Activated CD4-positive, CD25-positive, alpha-beta regulatory T cell treated with anti-CD3 and anti-CD28 coated beads, Interleukin-2, amount 50 U/mL, for 72 hours (primary cell): Measurements from ENCODE around the gene CELSR2.
A peak's percentile ranks its signal among the peaks of the same experiment; 100 is the strongest.
"Not testable (repeated sequence)": the region's sequence is repeated elsewhere in the genome, so short reads cannot be mapped to it uniquely, and the experiment has no call there.

Experiments
- DNase-seq: peaks from one replicate; pipeline ENCODE4 v3.0.0; 2021

CELSR2 gene

GRCh38 chr1:109282952-109283747, 33.8 kb downstream of the CELSR2 start, which contains the start of gene PSRC1:
PSRC1 (minus strand) TSS chr1:109283145.
- DNase-seq, result peak; percentile 91

GRCh38 chr1:109283748-109284600, 34.6 kb downstream of the CELSR2 start:
- no peak for DNase-seq

DNA sequence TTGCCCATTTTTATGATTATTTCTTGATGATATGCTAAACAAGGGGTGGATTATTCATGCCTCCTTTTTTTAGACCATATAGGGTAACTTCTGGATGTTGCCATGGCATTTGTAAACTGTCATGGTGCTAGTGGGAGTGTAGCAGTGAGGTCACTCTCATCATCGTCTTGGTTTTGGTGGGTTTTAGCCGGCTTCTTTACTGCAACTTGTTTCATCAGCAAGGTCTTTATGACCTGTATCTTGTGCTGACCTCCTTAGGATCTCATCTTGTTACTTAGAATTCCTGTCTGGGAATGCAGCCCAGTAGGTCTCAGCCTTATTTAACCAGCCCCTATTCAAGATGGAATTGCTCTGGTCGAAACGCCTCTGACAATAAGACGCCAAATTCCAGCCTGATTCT, 37.4 kb downstream of the CELSR2 start:
- DNase-seq, result not testable (repeated sequence)

- DNase-seq, result no peak
Observed at GRCh38 chr1:109290137-109290536, 40.8 kb downstream of the CELSR2 start.

DNA sequence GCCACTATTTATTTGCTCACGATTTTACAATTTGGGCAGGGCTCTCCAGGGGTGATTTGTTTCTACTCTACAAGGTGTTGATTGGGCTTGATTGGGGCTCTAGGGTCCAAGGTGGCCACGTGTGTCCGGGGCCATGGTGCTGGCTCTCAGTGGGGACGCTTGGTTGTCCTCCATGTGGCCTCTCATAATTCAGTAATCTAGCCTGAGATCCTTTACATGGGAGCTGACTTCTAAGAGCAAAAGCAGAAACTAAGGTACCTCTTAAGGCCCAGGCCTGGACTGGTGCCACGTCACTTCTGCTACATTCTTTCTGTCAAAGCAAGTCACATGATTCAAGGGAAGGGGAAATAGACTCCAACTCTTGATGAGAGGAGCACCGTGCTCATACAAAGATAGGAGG, 41.7 kb downstream of the CELSR2 start:
- DNase-seq, result no peak

DNA sequence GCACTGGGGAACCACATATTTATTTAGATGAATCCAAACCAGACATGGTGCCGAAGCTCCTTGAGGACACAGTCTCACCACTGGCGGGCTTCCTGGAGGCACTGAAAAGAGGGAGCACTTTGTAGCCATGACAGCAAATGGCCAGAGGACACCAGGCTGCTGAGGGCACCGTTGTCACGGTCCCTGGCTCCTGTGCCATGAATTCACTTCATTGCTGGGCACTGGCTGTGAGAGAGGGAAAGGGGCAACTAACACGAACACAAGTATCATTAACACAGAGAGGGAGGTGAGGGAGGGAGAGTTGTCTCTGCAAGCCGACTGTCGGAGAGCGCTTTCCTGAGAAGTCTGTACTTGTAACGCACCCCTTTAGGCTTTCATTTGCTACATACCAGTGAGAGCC, 43.0 kb downstream of the CELSR2 start:
- no peak for DNase-seq

DNA sequence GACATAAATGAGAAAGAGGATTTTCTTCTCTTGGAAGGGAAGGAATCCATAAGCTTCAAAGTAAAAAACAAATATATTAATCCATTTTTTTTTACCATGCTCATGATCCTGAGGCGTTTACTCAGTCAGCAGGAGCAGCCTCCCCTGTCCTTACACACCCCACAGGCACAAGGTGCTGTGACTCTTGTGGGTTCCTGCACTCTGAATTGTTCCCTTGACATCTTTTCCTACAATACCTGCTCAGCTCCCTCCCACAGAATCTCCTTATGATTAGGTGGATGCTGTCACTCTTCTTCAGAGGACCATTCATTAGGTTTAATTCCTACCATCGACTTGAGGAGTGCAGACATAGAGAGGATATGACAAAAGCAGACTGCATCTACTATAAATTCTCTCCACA, 43.7 kb downstream of the CELSR2 start:
- no peak for DNase-seq

- no peak for DNase-seq
Observed at GRCh38 chr1:109294481-109294880, 45.1 kb downstream of the CELSR2 start.

DNA sequence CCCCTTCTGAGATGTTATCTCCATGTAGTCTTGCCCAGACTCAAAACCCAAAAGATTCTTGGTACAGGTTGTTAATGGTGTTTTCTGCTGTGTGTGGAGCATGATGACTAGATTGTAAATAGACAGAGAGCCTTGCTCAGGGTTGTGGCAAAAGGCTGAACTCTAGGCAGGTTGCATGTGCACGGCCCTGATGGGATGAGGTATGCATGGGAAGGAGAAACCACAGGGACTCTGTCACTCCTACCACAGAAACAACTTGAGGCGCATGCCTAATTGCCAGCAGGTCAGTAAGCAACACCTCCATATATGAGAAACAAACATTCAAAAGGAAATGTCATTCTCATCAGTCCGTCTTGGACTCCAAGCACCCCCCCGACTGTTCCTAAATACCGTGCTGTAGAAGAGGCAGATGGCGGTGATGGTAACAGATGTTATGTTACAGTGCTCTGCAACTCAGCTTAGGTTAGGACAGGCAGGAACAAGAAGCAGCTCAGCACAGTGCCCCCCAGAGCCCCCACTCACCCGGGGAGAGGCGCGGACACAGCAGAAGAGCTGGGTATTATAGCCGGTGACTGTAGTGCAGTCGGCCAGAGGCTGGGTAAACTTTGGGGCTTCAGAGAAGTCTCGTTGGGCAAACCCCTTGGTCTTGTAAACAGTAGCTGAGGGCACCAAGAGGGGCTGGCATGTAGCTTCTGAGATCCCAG, 46.5 kb downstream of the CELSR2 start:
- no peak for DNase-seq

- DNase-seq, result no peak
Observed at GRCh38 chr1:109296782-109297181, 47.4 kb downstream of the CELSR2 start.

DNA sequence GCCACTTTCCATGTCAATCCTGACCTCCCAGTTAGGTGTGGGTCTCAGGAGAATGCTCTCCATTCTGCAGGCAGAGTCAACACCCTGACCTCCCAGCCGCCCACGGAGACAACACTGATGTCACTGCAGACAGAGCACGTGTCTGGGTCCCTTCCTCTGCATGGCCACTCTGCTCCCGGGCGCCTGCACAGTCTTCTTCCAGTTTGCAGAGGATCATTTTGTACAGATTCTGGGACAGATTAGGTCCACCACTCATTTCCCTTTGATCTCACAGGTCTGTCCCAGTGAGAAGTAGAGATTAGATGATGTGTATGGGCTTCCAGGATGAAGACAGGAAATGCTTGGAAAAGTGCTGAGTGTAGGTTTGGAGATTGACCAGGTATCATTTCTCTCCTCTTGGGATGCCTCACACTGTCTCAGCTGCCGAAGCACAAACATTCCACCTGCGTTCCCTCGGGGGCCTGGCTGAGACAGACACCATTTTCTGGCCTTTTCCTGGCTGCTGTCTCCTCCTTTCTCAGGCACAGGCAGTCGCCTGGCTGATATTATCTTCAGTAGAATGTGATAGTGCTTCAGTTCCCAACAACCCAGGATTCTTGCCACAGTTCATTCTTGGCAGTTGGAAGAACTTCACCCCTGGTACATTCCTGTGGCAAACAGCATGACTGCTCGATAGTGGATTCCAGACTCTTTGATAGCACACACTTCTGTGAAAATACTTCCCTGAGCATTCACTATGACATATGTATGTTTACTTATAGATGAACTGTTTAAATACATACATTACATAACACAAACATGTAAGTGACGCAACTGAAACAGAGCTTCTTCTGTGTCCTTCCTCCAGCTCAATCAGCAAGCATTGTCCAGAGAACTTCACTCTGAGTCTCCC, 49.6 kb downstream of the CELSR2 start:
- DNase-seq, result no peak

GRCh38 chr1:109299558-109300343, 50.4 kb downstream of the CELSR2 start:
- no peak for DNase-seq

DNA sequence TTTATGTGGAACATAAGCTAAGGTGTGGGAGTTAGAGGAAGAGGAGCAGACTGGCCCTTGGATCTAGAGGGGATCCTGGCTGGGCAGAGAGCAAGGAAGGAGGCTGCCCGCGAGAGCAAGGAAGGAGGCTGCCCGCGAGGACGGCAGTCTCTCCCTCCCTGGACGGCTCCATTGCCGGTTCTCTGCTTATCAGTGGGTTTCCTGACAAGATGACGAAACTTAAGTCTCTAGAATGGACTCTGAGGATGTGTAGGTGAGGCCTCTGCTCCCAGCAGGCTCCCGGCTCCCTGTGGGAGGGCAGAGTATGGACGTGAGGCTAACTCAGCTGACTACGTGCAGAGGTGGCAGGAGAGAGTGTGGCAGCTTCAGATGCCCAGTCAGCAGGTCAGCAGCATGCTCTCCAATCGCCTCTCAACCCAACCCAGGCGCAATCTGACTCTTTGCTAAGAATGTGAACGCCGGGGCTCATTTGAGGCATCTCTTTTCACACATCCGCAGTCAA, 51.4 kb downstream of the CELSR2 start:
- DNase-seq, result no peak

GRCh38 chr1:109301874-109302273, 52.5 kb downstream of the CELSR2 start:
- no peak for DNase-seq

GRCh38 chr1:109304226-109304920, 55.0 kb downstream of the CELSR2 start:
- DNase-seq, result no peak

- DNase-seq, result not testable (repeated sequence)
Observed at GRCh38 chr1:109305991-109306390, 56.7 kb downstream of the CELSR2 start.

GRCh38 chr1:109306832-109307273, 57.5 kb downstream of the CELSR2 start, which contains the start of gene MYBPHL:
MYBPHL (minus strand) TSS chr1:109307011; CDS start chr1:109306991, 20 bp downstream.
- DNase-seq, result no peak

- no peak for DNase-seq
Observed at GRCh38 chr1:109307274-109308021, 58.1 kb downstream of the CELSR2 start.

GRCh38 chr1:109309347-109309746, 60.0 kb downstream of the CELSR2 start:
- DNase-seq, result no peak

DNA sequence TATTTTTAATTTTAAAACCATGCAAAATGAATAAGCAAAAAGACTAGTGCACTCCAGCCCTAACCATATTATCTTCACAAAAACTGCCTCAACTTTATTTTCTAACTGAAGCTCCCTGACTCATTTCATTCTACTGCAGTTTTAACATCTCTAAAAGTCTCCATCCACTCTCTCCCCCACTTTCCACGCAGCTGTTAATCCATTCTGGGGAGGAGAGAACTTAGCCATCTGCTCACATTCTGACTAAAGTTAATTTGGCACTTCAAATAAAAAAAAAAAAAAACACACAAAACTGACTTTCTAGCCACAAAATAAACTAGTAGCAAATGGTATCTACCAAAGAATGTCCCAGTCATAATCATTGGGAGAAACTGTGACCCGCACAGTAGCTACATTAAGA, 62.9 kb downstream of the CELSR2 start:
- DNase-seq, result no peak
